ENCODE results near the gene CAMK2N1.

DNA sequence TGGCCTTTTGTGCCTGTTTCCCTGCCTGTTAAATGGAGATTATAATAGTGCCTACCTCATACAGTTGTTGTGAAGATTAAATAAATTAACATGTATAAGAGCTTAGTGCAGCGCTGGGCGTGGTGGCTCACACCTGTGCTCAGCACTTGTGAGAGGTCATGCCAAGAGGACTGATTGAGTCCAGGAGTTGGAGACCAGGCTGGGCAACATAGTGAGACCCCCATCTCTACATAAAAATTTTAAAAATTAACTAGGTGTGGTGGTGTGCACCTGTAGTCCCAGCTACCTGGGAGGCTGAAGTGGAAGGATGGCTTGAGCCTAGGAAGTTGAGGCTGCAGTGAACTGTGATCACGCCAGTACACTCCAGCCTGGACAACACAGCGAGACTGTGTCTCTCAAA, 12.1 kb downstream of the CAMK2N1 start:
- no peak for TF ChIP-seq CTCF (CRISPR knock-in tag; IDR thresholded peaks at IDR 0.05)
- TF ChIP-seq ZNF564 (CRISPR knock-in tag; IDR thresholded peaks at IDR 0.05) = no peak
- no peak for TF ChIP-seq ZFP37 (CRISPR knock-in tag; IDR thresholded peaks at IDR 0.05; ENCODE audit: borderline replicate concordance)
- TF ChIP-seq FLYWCH1 (CRISPR knock-in tag; IDR thresholded peaks at IDR 0.05) = no peak
- no peak for TF ChIP-seq GATAD2A (CRISPR knock-in tag; IDR thresholded peaks at IDR 0.05)
- no peak for TF ChIP-seq ESRRA (CRISPR knock-in tag; IDR thresholded peaks at IDR 0.05; ENCODE audit: low read depth)
- TF ChIP-seq POLR2AphosphoS5 (IDR thresholded peaks at IDR 0.05; ENCODE audit: low read depth, low read length) = no peak
- TF ChIP-seq, protein P1, sequence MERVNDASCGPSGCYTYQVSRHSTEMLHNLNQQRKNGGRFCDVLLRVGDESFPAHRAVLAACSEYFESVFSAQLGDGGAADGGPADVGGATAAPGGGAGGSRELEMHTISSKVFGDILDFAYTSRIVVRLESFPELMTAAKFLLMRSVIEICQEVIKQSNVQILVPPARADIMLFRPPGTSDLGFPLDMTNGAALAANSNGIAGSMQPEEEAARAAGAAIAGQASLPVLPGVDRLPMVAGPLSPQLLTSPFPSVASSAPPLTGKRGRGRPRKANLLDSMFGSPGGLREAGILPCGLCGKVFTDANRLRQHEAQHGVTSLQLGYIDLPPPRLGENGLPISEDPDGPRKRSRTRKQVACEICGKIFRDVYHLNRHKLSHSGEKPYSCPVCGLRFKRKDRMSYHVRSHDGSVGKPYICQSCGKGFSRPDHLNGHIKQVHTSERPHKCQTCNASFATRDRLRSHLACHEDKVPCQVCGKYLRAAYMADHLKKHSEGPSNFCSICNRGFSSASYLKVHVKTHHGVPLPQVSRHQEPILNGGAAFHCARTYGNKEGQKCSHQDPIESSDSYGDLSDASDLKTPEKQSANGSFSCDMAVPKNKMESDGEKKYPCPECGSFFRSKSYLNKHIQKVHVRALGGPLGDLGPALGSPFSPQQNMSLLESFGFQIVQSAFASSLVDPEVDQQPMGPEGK (CRISPR knock-in tag; IDR thresholded peaks at IDR 0.05) = no peak
- TF ChIP-seq NFE2 (CRISPR knock-in tag; IDR thresholded peaks at IDR 0.05) = no peak
- no peak for TF ChIP-seq DPF2 (CRISPR knock-in tag; IDR thresholded peaks at IDR 0.05; ENCODE audit: borderline replicate concordance, low read depth)
- TF ChIP-seq, protein P2, sequence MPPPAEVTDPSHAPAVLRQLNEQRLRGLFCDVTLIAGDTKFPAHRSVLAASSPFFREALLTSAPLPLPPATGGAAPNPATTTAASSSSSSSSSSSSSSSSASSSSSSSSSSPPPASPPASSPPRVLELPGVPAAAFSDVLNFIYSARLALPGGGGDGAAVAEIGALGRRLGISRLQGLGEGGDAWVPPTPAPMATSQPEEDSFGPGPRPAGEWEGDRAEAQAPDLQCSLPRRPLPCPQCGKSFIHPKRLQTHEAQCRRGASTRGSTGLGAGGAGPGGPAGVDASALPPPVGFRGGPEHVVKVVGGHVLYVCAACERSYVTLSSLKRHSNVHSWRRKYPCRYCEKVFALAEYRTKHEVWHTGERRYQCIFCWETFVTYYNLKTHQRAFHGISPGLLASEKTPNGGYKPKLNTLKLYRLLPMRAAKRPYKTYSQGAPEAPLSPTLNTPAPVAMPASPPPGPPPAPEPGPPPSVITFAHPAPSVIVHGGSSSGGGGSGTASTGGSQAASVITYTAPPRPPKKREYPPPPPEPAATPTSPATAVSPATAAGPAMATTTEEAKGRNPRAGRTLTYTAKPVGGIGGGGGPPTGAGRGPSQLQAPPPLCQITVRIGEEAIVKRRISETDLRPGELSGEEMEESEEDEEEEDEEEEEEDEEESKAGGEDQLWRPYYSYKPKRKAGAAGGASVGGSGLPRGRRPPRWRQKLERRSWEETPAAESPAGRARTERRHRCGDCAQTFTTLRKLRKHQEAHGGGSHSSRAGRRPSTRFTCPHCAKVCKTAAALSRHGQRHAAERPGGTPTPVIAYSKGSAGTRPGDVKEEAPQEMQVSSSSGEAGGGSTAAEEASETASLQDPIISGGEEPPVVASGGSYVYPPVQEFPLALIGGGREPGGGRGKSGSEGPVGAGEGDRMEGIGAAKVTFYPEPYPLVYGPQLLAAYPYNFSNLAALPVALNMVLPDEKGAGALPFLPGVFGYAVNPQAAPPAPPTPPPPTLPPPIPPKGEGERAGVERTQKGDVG (CRISPR knock-in tag; IDR thresholded peaks at IDR 0.05; ENCODE audit: borderline replicate concordance) = no peak
- no peak for TF ChIP-seq SMAD3 (CRISPR knock-in tag; IDR thresholded peaks at IDR 0.05)
